ENCODE measurements around the gene FBXO17. TPM values are rescaled to one million over a fixed set of nuclear protein-coding genes. Genes with fewer than 3 reads are reported as not detected.

FBXO17 gene
- total RNA-seq, 1 experiment from 2014 or later = 24.2 TPM

GRCh38 chr19:38953677-38954076, 21.9 kb downstream of the FBXO17 start:
- no TSS peak for BruUV-seq (replicated peaks)
- Mint-ChIP-seq H3K36me3 (ENCODE audit: insufficient read depth, unreplicated experiment) (peaks cover 18% of the 10 kb centered on the region), H3K27ac (ENCODE audit: unreplicated experiment) (no peak overlapping the region), H3K4me3 (ENCODE audit: low read depth, unreplicated experiment) (no peak overlapping the region), H3K9me3 (ENCODE audit: low read depth, unreplicated experiment) (no peaks in the 10 kb centered on the region), H3K27me3 (ENCODE audit: unreplicated experiment) (no peaks in the 10 kb centered on the region), H3K4me1 (ENCODE audit: low read depth, unreplicated experiment) (peaks cover 17% of the 10 kb centered on the region)
- no peak for TF ChIP-seq CTCF (IDR thresholded peaks at IDR 0.05; ENCODE audit: unreplicated experiment)
- DNase-seq = no peak
- intact Hi-C loops (cut with micrococcal nuclease; ENCODE audit: unreplicated experiment) = no loop called here
- CTCF ChIA-PET = interaction anchor here (0.6 to 1.2 kb wide), 2 partner anchors 16 to 125 kb away, joined by 3 to 5 read pairs; no protein-coding TSS in a partner anchor

GRCh38 chr19:38952395-38953165, 23.0 kb downstream of the FBXO17 start:
- BruUV-seq (replicated peaks) = no TSS peak
- peak overlapping the region; percentile 34 for H3K27ac Mint-ChIP-seq (ENCODE audit: unreplicated experiment)
- H3K27me3 Mint-ChIP-seq (ENCODE audit: unreplicated experiment) = no peaks in the 10 kb centered on the region
- peaks cover 17% of the 10 kb centered on the region for H3K4me1 Mint-ChIP-seq (ENCODE audit: low read depth, unreplicated experiment)
- H3K4me3 Mint-ChIP-seq (ENCODE audit: low read depth, unreplicated experiment) = peak overlapping the region; percentile 16
- intact Hi-C loops (cut with micrococcal nuclease; ENCODE audit: unreplicated experiment) = loop anchor here (1.0 kb wide), 1 partner anchor 437 kb away; no protein-coding TSS in a partner anchor
- peak; percentile 47 for TF ChIP-seq CTCF (IDR thresholded peaks at IDR 0.05; ENCODE audit: unreplicated experiment)
- CTCF ChIA-PET = interaction anchor here (1.2 to 1.9 kb wide), 5 partner anchors 20 to 550 kb away, joined by 3 to 5 read pairs (median 5); partner anchors contain the start of genes FAM98C, MRPS12 and SARS2
- DNase-seq = peak; percentile 77
- peaks cover 20% of the 10 kb centered on the region for H3K36me3 Mint-ChIP-seq (ENCODE audit: insufficient read depth, unreplicated experiment)
- H3K9me3 Mint-ChIP-seq (ENCODE audit: low read depth, unreplicated experiment) = no peaks in the 10 kb centered on the region

GRCh38 chr19:38951187-38951586, 24.4 kb downstream of the FBXO17 start:
- Mint-ChIP-seq H3K27ac (ENCODE audit: unreplicated experiment) (no peak overlapping the region), H3K27me3 (ENCODE audit: unreplicated experiment) (no peaks in the 10 kb centered on the region), H3K4me3 (ENCODE audit: low read depth, unreplicated experiment) (no peak overlapping the region), H3K9me3 (ENCODE audit: low read depth, unreplicated experiment) (no peaks in the 10 kb centered on the region), H3K36me3 (ENCODE audit: insufficient read depth, unreplicated experiment) (peaks cover 33% of the 10 kb centered on the region), H3K4me1 (ENCODE audit: low read depth, unreplicated experiment) (peaks cover 17% of the 10 kb centered on the region)
- DNase-seq = no peak
- CTCF ChIA-PET = interaction anchor here (1.9 kb wide), 1 partner anchor 548 kb away, joined by 5 read pairs; the partner anchor contains the start of gene FAM98C
- BruUV-seq (replicated peaks) = no TSS peak
- TF ChIP-seq CTCF (IDR thresholded peaks at IDR 0.05; ENCODE audit: unreplicated experiment) = no peak
- intact Hi-C loops (cut with micrococcal nuclease; ENCODE audit: unreplicated experiment) = no loop called here

- DNase-seq = peak; percentile 93
- peaks cover 17% of the 10 kb centered on the region for H3K4me1 Mint-ChIP-seq (ENCODE audit: low read depth, unreplicated experiment)
- H3K4me3 Mint-ChIP-seq (ENCODE audit: low read depth, unreplicated experiment) = peak overlapping the region; percentile 65
- H3K27ac Mint-ChIP-seq (ENCODE audit: unreplicated experiment) = no peak overlapping the region
- CTCF ChIA-PET = interaction anchor here (1.1 kb wide), 1 partner anchor 10 kb away, joined by 3 read pairs; no protein-coding TSS in a partner anchor
- intact Hi-C loops (cut with micrococcal nuclease; ENCODE audit: unreplicated experiment) = no loop called here
- H3K27me3 Mint-ChIP-seq (ENCODE audit: unreplicated experiment) = no peaks in the 10 kb centered on the region
- peaks cover 37% of the 10 kb centered on the region for H3K36me3 Mint-ChIP-seq (ENCODE audit: insufficient read depth, unreplicated experiment)
- no TSS peak for BruUV-seq (replicated peaks)
- no peaks in the 10 kb centered on the region for H3K9me3 Mint-ChIP-seq (ENCODE audit: low read depth, unreplicated experiment)
- TF ChIP-seq CTCF (IDR thresholded peaks at IDR 0.05; ENCODE audit: unreplicated experiment) = no peak
Measured at GRCh38 chr19:38949580-38950367, 25.8 kb downstream of the FBXO17 start.
